Thoracic aorta (tissue), 2 donors: ENCODE measurements around the gene AK2. TPM values are rescaled to one million over a fixed set of nuclear protein-coding genes. Genes with fewer than 3 reads are reported as not detected.

Experiments used
- ATAC-seq: fragments of 150-250 bp; one replicate; pipeline ENCODE4 v1.8.0; 2017; ENCODE audit warnings: low read depth; ENCODE audit not compliant: insufficient number of reproducible peaks, low FRiP score
- DNase-seq: peaks from one replicate; pipeline ENCODE4 v3.0.0-alpha.2; 2020; ENCODE audit warnings: low spot score
- H3K27ac ChIP-seq, 2 donors: fragments of 200-600 bp; sonication (generic); 1 replicate in 1 of 2; 2 replicates in 1 of 2; pipeline ENCODE4 v1.5.1; 2016; ENCODE audit warnings: mild to moderate bottlenecking in 2 of 2, moderate library complexity in 2 of 2
- H3K27me3 ChIP-seq: fragments of 200-600 bp; sonication (generic); replicated peaks from 2 replicates; pipeline ENCODE4 v1.6.0; 2016; ENCODE audit warnings: mild to moderate bottlenecking; ENCODE audit not compliant: insufficient read depth
- H3K36me3 ChIP-seq: fragments of 200-600 bp; sonication (generic); one replicate; pipeline ENCODE4 v1.5.1; 2016
- H3K4me1 ChIP-seq, 2 donors: fragments of 200-600 bp; sonication (generic); 1 replicate in 1 of 2; 2 replicates in 1 of 2; pipeline versions ENCODE4 v1.5.1 to v1.6.0; 2016; ENCODE audit warnings: low read depth in 2 of 2, mild to moderate bottlenecking in 1 of 2; ENCODE audit not compliant: control insufficient read depth in 1 of 2
- H3K4me3 ChIP-seq: fragments of 200-600 bp; sonication (generic); 2 replicates; pipeline ENCODE4 v1.5.1; 2016; ENCODE audit warnings: mild to moderate bottlenecking
- H3K9me3 ChIP-seq: fragments of 200-600 bp; sonication (generic); 2 replicates; pipeline ENCODE4 v1.5.1; 2016
- total RNA-seq, 2 donors: library from RNA; depleted of rRNA; stranded (reverse); fragments of >200 nt; gene quantifications; one replicate each; pipeline versions ENCODE4 v1.1.0 to v1.2.3, GENCODE V29; 2016
- TF ChIP-seq, protein P1 (sequence below): fragments of 200-600 bp; sonication (generic); IDR thresholded peaks from one replicate; pipeline ENCODE4 v1.5.1; 2019; ENCODE audit warnings: antibody characterized with exemption

AK2 gene
- total RNA-seq, result 100 to 1,000 TPM; 106 to 253 TPM

DNA sequence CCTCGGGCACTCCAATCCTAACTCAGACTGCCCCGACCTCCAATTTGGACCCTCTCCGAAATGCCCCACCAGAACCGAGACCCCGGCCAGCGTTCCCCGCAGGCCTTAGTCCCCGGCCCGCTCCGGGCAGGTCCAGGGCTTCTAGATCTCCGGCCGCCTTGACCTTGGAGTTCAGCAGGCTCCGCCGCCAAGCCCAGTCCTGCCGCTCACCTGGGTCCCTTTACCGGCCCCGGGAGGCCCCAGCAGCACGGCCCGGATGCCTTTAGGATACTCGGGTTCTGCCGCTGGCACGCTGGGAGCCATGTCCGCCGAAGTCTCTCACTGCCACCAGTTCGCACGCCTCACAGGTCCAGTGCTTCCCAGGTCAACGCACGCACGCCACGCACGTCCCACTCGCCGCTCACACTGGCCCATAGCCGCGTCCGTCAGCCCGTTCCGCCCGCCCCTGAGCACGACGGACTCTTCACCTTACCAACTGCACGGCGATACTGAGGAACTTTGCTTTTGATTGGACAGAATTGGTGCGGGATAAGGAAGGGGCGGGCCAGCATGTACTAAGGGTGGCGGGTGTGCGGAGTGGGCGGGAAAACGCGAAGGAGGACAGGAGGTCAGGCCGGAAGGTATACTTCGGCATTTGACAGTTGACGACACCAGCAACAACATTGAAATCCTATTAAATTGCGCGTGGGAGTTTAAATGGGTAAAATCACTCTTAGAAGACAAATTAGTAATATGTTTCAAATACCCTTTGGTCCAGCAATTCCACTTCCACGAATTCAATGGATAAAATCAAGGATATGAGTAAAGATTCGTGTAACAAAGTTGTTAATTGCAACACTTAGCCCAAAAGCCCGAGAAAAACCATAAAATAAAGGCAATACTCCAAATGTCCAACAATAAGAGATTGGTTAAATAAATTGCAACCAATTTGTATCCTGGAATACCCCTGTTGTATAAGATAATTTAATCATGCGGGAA is at the start of gene AK2:
Gene AK2, minus strand, starts transcription at position 358 of the 978 bp plus-strand sequence. Its CDS starts 55 bp downstream, at position 303.
- DNase-seq (peak; percentile 85), ATAC-seq (peak; percentile 100)
- TF ChIP-seq, protein P1, sequence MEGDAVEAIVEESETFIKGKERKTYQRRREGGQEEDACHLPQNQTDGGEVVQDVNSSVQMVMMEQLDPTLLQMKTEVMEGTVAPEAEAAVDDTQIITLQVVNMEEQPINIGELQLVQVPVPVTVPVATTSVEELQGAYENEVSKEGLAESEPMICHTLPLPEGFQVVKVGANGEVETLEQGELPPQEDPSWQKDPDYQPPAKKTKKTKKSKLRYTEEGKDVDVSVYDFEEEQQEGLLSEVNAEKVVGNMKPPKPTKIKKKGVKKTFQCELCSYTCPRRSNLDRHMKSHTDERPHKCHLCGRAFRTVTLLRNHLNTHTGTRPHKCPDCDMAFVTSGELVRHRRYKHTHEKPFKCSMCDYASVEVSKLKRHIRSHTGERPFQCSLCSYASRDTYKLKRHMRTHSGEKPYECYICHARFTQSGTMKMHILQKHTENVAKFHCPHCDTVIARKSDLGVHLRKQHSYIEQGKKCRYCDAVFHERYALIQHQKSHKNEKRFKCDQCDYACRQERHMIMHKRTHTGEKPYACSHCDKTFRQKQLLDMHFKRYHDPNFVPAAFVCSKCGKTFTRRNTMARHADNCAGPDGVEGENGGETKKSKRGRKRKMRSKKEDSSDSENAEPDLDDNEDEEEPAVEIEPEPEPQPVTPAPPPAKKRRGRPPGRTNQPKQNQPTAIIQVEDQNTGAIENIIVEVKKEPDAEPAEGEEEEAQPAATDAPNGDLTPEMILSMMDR, result no peak
- Histone ChIP-seq H3K4me1 (peaks cover 14 to 25% of the 10 kb centered on the region in 2 donors), H3K36me3 (no peaks in the 10 kb centered on the region), H3K9me3 (no peaks in the 10 kb centered on the region), H3K27me3 (no peaks in the 10 kb centered on the region), H3K27ac (peak within 1 kb of the TSS in 1 of 2 donors; percentile 55), H3K4me3 (peak within 1 kb of the TSS; percentile 96)

- DNase-seq (no peak), ATAC-seq (no peak)
- TF ChIP-seq, protein P1, result peak; percentile 68
- Histone ChIP-seq H3K9me3 (no peaks in the 10 kb centered on the region), H3K36me3 (no peaks in the 10 kb centered on the region), H3K27ac (no peak overlapping the region), H3K4me3 (no peak overlapping the region), H3K4me1 (peaks cover 3 to 12% of the 10 kb centered on the region in 2 donors), H3K27me3 (no peaks in the 10 kb centered on the region)
Observed at GRCh38 chr1:33086384-33086850, 49.7 kb upstream of the AK2 start.

DNA sequence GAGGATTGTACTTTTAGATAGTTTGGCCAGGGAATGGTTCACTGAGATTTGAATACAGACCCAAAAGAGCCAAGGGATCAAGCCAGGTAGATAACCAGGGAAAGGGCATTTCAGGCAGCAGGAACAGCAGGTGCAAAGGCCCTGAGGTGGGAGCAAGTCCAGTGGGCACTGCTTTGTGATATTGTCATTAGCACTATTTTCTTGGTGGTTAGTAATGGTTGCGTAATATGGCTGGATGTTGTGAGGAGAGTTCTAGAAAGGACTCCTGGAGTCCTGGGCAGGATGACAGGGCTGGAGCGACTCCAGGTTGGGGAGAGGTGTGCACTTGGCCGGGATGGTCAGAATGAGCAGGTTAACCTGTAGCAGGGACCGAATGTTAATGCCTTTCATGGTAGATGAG is 48.6 kb upstream of the AK2 start:
- H3K9me3 ChIP-seq, result no peaks in the 10 kb centered on the region
- H3K36me3 ChIP-seq, result no peaks in the 10 kb centered on the region
- no peaks in the 10 kb centered on the region for H3K27me3 ChIP-seq
- H3K4me1 ChIP-seq, result peaks cover 6 to 18% of the 10 kb centered on the region in 2 donors
- TF ChIP-seq, protein P1, result no peak
- no peak overlapping the region for H3K4me3 ChIP-seq
- DNase-seq (no peak), ATAC-seq (no peak)
- no peak overlapping the region for H3K27ac ChIP-seq

DNA sequence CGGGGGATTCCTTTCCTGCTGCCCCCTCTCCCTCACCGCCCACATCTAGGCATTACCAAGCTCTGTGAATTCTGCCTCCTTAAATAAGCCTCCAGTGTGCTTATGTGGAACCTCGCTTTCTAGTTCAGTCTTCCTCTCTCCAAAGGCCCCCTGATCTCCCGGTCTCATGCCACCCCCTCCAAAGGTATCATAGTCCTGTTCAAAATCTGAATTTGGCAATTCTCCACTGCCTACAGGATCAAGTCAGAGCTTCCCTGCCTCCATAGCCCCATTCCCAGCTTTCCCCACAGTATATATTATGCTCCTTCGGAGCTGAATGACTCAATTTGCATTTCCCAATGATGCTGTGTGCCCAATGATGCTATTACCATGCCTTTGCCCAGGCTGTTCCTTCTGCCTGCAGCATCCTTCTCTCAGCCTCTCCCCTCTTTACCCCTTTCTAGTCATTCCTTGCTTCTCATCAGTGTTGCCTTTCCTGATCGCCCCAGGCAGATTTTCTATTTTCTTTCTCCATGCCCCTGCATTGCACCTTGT is 46.0 kb upstream of the AK2 start:
- DNase-seq, result no peak
- no peaks in the 10 kb centered on the region for H3K9me3 ChIP-seq
- H3K27me3 ChIP-seq, result no peaks in the 10 kb centered on the region
- peaks cover 7 to 22% of the 10 kb centered on the region in 2 donors for H3K4me1 ChIP-seq
- H3K27ac ChIP-seq, result no peak overlapping the region
- ATAC-seq, result no peak
- no peaks in the 10 kb centered on the region for H3K36me3 ChIP-seq
- no peak overlapping the region for H3K4me3 ChIP-seq
- TF ChIP-seq, protein P1, result no peak
